ENCODE data around the gene CAMK1D.

CAMK1D gene

DNA sequence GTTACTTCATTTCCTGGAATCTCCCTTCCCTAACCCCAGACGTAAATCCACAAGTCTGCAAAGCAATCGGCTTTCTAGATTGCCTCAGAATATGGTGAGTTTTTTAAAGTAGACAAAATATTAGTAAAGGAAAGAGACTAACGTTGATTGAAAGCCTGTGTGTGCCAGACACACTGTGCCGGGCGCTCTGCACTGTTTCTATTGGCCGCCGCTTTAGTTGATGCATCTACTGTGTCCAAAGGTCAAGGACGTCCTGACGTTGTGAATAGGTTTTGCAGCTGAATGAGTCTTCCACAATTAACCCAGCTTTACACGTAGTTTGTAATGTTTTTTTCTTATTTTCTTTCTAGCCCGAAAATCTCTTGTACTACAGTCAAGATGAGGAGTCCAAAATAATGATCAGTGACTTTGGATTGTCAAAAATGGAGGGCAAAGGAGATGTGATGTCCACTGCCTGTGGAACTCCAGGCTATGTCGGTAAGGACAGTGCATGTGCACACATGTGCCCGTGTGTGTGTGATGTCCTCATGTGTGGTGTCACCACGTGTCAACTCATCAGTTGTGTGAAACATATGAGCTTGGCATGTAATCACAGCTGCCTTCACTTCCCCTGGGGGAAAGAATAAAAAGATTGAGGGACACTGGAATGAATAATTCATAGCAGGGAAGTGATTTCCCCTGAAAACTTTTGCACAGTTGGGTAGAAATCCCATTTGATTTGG lies 420.1 kb downstream of the CAMK1D start:
- no peak for DNase-seq (ENCODE audit: low read depth)

DNA sequence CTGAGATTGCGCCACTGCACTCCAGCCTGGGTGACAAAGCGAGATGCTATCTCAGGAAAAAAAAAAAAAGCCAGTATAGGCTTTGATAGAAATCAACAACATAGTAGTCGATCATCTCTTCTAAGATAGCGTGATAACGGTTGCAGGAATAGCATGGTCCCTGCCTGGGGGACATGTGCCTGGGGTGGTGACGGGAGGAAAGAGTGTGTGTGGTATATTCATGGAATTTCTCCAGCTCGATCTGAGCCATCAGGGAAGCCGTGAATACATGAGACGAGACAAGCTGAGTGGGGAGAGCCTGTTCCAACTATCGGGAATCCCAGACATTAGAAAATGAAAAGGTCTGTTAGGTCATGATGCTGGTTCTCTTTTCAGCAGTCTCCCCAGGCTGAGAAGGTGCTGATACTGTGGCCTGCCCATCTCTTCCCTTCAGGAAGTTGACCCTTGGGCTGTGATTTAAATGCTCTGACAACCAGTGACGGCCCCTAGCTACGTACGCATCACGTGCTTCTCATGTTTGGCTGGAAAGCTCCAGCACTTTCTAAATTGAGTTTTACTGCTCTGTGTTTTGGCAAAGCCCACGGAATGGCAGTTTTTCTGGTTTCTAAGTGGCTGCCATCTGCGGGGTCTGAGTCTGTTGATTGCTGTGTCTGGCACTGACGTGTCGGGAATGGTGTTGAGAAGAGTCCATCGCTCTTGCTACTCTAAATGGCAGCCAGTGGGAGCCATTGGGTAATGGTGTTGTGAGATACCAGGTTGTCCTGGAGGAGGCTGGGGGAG lies 422.8 kb downstream of the CAMK1D start:
- DNase-seq (ENCODE audit: low read depth): no peak

DNA sequence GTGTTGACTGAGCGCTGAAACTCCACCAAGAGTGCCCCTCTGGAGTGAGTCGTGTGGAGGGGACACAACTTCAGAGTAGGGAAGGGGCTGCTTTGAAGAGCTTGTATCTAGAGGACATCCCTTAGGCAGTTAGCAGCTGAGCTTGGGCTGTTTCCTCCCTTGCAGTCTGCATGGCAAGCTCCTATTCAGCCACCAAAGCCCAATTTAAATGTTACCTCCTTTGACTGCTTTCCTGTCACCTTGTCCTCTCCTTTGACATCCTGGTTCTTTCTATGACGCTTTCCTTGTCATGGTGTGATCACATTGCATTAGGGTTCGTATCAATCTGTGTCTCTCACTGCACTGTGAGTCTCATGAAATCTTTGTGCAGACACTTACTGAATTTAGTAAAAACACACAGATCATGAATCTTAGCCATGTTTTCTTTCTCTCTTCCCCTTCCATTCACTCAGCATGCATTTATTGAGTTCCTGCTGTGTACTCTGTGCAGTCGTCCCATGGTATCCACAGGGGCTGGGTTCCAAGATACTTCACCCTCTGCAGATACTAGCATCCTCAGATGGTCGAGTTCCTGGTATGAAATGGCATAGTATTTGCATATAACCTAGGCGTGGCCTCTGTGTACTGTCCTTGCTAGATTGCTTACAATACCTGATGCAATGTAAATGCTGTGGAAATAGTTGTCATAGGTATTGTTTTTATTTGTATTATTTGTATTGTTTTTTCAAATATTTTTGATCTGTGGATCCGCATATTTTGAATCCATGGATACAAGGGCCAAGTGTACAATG lies 423.6 kb downstream of the CAMK1D start:
- DNase-seq (ENCODE audit: low read depth): no peak

DNA sequence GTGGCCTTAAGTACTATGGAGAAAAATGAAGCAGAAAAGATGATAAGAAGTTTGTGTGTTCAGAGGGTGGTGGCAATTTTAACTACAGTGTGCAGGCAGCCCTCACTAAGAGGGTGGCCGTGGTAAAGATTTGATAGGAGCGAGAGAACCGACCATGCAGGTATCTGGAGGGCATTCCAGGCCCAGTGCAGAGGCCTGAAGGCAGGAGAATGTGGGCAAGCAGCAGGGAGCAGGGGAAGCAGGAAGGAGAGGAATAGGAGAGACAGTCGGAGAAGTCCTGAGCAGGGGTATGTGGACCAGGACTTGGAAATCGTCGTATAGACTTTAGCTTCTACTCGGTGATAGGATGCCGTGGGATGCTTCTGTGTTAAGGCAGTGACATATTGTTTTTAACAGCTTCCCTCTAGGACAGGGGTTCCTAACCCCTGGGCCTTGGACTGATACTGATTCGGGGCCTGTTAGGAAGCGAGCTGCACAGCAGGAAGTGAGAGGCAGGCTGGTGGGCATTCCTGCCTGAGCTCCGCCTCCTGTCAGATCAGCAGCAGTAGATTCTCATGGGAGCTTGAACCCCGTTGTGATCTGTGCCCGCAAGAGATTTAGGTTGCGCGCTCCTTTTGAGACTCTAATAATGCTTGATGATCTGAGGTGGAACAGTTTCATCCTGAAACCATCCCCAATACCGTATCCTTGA lies 425.0 kb downstream of the CAMK1D start:
- DNase-seq (ENCODE audit: low read depth): no peak

DNA sequence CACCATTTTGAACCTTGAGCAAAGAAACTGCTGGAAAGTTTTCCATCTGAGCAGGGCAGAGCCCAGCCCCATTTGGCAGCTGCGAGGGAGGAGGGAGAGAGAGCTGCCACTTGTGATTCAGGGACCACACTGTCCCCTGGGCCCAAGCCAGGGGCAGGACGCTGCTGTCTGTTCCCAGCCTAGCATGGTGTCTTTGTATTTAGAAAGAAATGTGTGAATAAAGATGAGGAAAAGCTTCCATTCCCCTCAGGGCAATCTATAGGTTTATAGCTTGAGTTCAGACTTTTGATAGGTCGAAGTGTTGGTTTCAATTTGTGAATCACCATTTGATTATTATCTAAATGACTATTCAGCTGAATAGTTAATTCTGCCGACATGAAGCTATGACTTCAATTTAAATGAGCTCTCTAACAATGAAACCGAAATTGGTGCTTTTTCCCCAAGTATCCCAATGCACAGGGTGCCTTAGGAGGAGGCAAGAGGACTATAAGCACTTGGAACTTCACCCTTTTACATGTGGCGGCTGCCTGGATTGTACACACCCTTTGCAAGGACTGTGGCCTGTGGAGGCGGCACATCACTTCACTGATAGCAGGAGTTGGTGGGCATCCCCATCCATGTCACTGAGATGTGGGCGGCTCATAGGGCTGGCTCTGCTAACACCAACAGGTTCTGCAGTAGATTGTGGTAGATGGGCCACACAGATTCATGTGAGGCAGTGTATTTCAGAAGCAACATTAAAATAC lies 428.7 kb downstream of the CAMK1D start:
- no peak for DNase-seq (ENCODE audit: low read depth)

DNA sequence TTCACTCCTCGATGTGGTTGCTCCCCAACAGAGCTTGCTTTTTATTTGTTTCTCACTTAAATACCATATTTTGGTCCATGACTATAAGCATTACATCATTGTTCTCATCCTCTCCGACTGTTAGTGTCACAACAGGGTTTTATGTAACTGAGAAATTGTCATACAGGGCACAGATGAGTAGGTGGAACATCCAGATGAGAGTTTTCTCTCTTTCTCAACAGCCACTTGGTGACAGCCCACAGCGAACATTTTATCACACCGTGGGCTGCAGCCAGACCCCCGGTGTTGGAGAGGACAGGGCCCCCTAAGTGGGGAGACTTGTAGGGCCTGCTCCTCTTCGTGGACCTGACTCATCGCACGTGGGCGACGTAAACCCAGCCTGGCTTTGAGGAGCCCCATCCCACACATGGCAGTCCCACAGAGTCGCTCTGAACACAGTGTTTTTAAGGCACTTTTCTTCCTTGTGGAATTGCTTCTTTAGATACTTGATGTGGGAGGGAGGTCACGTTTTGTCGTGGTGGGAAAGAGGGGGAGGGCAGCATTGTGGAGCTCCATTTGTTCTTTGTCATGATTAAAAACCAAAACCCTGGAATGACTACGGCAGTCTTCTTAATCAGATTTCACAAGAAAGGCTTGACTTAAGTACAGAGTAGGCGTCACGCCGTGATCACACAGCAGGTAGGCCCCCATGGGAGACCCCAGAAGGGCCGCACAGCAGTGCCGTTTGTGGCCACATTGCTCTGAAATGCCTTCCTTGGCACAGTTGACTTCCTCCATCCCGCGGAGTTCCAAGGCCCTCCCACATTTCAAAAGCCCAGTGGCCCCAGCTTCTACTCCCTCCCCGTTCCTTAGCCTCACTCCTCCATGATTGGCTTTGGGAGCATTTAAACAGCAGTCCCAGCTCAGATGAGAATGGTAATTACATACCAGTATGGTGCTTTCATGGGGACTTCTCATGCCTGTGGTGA lies 431.6 kb downstream of the CAMK1D start:
- DNase-seq (ENCODE audit: low read depth): no peak

DNA sequence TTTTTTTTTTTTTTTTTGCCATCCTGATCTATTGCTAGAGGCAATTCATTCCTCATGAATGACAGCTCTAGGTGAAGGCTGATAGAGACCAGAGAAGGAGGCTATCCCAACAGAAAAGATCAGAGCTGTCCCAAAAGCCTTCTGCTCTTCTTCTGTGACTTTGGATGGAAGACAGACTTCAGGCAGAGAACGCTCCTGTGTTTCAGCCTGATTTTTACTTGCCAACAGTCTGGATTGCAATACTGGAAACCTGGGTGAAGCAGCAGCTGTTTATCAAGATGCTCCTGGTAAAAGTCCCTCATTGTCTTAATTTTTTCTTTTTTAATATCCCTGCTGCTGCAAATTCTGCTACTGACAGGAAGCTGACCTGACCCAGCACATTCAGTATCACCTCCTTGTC lies 432.6 kb downstream of the CAMK1D start:
- no peak for DNase-seq (ENCODE audit: low read depth)

DNA sequence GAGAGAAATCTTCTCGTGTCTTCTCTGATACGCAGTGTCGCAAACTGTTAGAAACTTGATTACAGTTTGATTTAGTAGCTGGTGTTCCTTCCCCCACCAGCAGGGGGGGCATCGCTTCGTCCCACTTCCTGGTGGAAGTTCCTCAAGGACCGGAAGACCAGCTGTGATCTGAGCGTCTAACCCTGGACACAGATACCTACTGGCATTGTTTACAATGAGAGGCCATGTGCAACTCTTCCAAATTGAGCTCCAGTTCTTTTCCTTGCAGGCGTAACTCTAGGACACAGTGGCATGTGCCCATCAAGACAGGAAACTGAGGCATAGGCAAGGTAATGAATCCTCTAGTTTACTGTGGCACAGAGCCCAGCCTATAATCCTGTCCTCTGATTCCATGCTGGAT lies 433.2 kb downstream of the CAMK1D start:
- no peak for DNase-seq (ENCODE audit: low read depth)

DNA sequence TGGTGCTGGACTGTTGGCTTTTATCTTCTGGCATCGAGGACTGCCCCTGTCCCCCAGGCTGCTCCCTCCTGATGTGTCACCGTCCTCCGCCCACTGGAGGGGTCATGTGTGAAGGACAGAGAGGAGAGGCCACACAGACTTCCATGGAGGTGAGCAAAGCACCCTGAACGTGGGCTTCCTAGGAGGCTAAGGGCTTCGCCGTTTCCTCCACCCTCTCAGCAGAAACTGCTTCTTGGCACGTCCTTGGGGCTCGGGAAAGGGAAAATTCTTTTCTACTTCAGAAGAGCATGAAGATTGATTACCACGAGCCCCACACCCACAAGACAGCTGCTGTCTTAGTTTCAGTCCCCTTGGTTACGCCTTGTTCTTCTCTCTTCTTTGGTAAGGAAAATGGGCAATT lies 433.9 kb downstream of the CAMK1D start:
- no peak for DNase-seq (ENCODE audit: low read depth)

DNA sequence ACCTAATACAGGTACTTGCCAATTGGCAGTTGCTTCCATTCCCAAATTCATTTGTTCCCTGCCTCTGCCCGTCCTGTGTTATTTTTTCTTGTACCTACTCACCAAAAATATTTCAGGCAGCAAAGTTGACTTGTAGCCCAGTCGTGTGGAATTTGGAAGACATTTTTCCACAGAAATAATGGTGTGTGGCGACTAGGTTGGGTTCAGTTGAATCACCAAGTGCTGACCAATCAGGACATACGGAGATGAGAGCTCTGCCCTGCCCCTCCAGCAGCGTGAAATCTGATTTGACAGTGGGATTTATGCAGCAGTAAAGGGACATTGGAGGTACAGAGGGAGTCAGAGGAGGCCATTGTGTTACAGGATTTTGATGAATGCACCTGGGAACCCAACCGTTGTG lies 435.3 kb downstream of the CAMK1D start:
- no peak for DNase-seq (ENCODE audit: low read depth)

DNA sequence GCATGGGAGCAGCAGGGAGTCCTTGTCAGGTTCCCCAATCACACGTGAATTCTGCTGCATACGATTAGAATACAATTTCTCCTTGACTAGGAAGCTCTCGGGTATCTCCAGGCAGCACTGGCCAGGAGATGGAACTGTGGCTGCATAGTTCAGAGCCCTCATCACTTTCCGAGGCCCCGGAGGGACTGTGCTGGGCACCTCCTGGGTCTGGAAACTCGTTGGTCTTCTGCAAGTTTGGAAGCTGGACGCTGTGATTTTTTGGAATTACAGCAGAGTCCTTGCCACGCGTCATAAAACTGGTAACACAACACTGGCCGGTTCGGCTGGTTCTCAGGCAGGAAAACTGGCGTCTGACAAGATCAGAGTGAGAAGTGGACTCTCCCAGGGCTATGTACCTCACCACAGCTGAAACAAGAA lies 436.1 kb downstream of the CAMK1D start:
- DNase-seq (ENCODE audit: low read depth): no peak

DNA sequence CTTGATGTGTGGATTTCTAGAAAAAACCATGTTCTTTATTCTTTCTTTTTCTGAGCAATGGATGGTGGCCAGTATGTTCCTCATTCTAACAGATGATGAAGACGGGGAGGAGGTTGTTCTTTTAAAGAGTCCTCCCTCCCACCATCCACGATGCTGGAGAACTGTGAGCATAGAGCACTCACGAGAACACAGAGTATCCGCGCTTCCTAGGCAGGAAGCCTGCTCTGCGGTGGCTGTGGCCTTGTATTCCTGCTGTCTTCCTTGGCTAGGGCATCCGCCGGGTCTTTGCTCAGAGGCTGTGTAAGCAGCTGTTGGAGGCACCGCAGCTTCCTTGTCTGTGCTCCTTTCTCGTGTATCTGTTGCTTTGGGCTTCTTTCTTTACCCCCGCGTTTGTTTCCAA lies 437.9 kb downstream of the CAMK1D start:
- DNase-seq (ENCODE audit: low read depth): no peak

DNA sequence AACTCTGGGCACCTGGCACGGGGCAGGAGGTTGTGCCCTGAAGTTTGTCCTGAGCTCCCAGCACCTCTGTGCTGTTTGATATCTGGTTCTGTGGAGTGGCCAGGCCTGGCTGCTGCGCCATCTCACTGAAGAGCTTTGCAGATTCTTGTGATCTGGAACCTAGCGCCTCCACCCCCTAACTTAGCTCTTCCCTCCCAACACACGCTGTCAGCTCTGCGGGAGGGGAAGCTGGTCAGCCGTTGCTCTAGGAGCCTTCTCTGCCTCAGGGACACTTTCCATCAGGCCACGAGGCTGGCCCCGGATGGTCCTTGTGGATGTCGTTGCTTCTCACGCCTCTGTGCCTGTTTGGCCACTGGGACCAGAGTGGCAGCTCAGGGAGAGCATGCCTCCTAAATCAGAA lies 438.9 kb downstream of the CAMK1D start:
- DNase-seq (ENCODE audit: low read depth): no peak

DNA sequence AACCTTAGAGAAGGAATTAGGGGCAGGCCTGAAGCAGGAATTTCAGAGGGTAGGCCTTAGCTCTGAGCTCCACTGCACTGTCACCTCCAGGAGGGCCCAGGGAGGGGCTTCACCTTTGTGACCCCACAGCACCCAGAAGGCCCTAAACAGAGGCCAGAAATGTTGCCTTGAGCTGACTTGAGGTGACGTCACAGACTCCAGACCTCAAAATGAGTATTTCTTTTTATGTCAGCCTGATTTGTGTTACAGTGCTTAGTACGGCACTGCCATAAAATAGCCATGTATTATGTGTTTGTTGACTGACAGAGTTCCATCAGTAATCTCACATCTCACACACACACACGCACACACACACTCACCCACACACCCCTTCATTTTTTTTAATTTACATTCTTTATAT lies 440.9 kb downstream of the CAMK1D start:
- DNase-seq (ENCODE audit: low read depth): no peak

DNA sequence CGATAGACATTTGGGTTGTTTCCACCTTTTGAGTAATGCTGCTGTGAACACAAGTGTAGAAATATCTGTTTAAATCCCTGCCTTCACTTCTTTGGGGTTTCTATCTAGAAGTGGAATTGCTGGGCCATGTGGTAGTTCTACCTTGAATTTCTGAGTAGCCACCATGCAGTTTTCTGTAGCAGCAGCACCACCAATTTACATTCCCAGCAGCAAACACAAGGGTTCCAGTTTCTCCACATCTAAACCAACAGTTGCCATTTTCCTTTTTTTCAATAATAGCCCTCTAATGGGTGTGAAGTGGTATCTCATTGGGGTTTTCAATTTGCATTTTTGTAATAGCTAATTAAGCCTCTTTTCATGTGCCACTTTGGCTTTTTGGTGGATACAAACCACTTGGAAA lies 442.4 kb downstream of the CAMK1D start:
- no peak for DNase-seq (ENCODE audit: low read depth)

DNA sequence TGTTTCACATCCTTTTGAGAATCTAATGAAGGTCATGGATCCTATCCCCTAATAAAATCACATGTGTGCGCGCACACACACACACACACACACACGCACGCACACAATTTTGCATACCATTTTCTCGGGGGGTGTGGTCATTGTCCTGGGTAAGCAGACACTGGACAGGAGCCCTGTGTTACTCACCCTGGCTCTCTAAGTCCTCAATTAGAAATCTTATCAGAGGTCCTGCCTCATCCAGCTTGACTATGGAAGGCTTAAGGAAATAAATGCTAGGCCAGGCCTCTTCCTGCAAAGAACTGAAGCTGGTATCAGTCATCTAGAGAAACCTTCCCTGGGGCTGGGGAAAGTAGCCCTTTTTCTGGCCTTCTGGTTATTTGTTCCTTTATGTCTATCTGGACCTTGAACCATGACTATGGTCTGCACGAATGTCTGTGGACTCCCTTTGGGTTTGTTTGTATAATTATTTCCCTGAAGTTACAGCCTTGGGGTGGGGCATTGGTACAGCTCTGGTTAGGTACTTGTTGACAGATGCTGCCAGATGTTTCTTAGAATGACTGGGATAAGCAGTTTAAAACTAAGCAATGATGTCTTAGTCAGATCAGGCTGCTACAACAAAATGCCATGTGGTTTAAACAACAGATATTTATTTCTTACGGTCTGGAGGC lies 443.7 kb downstream of the CAMK1D start:
- DNase-seq (ENCODE audit: low read depth): no peak

DNA sequence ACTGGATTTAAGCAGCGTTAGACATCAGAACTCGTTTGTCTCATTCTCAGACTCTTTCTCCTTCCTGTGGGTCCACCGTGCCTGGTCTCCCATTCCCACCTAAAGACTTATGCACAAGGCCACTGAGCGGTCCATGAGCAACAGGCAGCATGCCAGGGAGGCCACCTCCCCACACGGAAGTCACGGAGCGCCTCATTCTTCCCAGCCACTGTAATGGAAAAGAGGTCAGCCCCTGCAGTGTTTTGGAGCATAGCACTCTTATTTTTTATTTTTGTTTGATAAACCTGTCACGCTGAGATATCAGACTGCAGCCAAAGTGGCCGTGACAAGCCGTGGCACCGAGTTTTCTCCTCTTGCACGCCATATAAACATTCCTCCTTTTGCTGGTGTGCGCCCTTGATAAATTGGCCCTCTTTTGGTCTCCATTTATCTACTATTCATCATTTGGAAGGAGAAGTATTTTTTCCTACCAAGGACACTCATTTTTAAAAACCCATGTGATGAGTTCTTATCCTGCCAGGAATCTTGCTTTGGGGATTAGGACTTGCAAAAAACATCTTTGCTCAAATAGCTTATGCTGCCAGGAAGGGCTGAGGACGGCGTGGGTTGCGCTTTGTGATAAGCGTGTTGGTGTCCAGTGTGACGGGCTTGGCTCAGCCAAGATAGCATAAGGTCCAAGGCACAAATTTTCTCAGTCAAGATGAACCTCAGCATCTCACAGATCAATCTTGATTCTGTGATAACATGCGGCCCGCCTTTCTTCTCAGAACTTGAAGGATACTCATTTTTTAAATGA lies 446.2 kb downstream of the CAMK1D start:
- DNase-seq (ENCODE audit: low read depth): no peak

DNA sequence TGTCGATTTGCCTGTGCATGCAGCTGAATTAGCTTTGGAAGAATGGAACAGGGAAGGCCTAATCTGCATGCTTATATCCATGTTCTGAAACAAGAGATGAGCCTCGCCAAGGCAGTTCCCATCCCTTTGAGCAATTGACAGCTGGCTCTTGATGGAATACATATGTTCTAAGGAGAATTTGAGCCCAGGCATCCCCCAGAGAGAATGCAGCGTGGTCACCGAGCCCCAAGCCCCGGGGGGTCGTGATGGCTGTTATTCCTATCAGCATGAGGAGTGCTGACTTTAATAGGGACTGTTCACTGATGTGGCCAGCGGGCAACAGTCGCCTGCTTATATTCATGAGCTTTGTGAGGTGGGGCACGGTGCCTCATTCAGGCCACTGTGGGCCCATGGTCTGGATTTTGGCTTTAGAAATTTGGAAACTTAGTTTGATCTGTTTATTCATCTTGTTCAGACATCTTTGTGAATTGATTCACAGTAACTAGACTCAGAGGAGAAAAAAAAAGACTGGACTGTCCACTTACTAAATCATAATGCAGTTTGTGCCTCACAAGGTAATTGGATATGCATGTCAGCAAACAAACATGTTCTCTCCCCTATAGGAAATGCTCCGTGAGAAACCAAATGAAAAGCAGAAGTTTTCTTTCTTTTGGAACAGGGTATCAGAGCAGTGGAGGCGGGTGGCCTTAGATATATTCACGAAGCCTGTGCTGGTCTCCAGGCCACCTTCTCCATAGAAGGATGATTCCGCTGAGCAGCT lies 447.2 kb downstream of the CAMK1D start:
- no peak for DNase-seq (ENCODE audit: low read depth)
